GM18519 (cell line): ENCODE data around the gene CELF4.

Source experiments
- ATAC-seq: cut with Tn5 transposase; IDR thresholded peaks from one replicate; pipeline ENCODE4 v1.9.1; 2021; ENCODE audit warnings: mild to moderate bottlenecking, moderate library complexity; ENCODE audit not compliant: unreplicated experiment, low FRiP score

CELF4 gene

DNA sequence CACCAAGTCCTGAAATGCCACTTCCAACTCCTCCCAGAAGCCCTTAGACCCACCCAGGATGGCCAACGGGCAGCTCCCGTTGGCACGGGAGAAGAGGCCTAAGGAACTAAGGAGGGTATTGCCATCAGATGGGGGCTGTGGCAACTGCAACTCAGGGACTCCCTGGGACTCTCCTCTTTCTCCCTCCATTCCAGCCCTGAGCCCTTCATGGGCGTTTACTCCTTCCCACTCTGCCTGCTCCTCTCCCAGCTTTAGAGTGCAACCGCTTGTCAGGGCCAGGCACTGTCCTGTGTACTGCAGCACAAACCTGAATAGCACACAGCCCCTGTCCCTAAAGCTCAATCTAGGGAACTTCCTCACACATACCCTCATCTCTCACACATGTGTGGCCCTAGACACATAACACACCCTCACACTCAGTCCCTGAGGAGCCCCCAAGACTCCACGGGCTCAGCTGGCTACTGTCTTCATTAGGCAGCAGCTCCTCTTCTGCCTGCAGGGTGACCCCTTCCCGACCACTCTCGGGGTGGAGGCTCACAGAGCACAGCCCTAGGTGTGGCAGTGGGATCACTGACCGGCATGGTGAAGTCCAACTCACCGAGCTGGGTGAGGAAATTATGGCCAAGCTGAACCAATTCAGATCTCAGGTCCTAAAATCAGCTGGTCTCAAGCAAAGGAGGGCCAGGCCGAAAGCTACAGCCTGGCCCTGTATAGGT, 316.3 kb downstream of the CELF4 start:
- no peak for ATAC-seq

DNA sequence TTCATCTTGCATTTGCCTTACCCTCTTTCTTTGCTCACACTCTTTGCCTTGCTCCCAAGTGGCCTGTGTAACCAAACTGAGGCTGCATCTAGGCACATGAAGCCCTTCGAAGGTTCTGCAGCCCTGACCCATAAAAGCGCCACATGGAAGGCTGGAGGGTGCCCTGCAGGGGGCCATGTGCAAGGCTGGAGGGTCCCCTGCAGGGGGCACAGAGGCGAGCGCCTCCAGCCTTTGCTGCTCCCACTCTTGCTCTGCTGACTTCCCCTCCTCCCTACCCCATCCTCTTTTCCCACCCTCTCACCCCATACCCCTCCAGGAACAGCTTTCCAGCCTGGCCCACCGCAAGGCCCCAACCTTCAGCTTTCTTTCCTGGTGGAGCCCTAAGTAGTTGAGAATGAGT, 317.3 kb downstream of the CELF4 start:
- no peak for ATAC-seq

DNA sequence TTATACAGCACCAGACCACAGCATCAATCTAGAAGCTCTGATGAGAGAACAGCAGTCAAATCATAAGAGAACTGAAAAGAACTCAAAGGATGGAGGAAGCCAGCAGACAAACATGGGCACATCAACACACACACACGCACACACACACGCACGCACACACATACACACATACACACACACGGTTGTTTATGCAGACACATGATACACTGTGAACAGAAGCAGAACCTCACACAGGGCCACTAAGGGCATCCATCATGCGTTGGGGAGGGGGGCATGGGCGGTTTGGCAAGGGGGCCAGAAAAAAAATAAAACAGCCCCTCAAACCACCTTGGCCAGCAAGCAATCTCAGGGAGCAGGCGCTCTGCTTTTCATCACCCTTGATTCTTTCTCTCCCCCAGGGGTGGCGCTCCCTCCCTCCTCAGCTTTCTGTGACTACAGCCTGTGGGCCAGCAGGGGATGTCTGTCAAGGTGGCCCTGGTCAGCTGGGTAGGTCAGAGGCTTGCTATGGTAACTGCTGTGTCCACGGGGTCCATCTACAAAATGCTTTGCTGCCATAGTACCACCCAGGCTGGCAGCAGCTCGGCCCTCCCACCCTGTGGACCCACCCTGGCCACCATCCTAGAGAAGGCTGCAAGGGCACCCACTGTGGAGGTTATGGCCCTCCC, 318.0 kb downstream of the CELF4 start:
- ATAC-seq, result no peak

DNA sequence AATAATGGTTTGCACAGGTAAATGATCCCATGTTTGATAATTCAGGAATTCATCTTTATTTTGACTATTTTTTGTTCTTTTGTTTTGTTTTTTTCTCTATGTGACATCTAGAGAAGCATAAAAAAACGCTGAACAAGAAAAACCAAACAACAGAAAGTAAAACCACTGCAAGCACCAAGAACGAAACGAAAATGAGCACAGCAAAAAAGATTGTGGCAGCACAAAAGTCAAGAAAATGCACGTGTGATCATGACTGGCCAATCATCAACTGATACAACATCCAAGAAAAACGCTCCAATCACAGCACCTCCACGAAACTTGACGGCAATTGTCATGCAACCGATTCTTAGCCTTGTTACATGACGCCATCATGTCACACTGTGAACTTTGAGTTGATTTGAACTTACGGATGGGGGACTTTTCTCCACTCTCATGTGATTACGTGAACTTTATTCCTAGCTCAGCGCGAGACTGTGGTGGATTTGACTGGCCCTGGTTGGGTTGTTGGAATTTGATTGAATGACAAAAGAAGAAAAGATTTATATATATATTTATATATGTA, 318.7 kb downstream of the CELF4 start:
- ATAC-seq, result no peak

DNA sequence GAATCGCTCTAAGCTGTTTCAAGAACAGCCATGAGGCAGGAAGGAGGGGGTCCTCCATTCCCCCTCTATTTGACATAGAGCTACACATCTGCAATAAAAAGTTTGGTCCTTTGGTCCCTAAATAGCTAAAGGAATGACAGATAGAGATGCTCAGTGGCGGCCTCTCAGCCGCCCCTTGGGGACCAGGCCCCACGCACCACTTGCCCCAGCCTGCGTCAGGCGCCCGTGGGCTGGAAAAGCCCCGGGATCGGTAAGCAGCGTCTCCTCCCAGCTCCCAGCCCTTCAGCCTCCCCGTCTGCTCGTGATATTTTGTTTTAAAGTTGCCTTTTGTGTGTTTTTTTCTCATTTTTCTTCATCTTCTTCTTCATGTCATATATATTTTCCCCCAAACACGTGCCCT, 321.0 kb downstream of the CELF4 start:
- ATAC-seq, result no peak

DNA sequence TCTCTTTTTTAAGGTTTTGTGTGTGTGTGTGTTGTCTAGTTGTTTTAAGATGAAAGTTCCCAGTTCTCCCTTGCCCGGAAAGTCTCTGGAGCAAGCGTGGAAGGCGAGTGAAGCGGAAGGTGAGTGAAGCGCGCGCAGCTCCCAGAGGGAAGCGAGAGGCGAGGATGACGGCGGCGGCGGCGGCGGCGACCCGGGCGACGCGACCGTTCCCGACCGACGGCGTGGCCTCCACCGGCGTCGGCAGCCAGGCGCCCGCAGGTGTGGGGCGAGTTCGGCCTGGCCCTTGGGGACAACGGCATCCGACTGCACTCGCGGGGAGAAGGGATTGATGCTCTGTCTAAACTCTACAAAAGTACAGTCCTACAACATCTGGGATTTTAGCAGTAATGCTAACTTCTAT, 321.9 kb downstream of the CELF4 start:
- ATAC-seq, result no peak

DNA sequence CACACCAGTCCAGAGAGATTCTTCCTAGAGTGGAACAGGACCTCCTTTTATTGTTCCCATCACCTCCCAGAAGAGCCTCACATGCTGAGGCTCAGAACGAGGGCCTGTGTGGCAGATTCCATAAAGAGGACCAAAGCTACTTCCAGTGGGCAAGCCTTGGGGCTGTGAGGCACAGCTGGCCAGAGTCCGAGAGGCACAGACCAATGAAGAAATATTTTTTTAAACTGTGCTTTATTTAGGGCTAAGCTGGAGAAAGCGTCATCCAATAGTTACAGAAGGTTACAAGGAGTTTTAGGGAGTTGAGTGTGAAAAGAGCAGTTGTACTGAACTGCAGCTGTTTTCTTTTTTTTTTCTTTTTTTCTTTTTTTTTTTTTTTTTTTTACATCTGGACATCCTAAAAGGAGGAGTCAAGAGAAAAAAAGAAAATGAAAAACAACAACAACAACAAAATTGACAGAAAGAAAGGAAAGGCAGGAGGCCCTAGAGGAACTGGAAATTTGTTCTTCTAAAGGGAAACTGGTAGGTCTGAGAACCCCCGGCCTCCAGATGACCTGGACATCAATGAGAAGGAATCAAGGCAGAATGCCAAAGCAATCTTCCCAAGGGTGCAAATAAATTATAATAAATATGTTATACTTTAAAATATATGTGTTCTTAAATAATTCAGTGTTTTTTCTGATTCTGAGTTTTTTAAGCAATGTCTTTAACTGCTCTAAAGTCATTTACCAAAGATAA, 322.6 kb downstream of the CELF4 start:
- ATAC-seq, result no peak

DNA sequence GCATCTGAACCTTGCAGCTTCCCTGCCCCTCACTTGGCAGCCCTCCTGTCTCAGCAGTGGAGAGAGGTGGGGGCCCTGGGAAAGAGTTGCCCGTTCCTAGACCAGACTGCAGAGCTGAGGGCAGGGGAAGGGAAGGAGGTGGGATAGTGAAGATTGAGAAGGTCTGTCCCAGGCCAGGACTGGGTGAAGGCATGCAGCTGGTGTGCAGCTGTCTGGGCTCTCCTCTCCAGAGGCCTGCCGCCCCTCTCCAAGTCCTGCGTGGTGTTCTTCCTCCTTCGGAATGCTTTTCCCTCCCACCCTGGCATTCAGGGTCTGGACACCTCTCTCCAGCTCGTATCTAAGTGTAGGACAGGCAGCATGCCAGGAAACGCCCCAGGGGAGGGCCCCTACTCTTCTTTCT, 323.5 kb downstream of the CELF4 start:
- ATAC-seq, result no peak

DNA sequence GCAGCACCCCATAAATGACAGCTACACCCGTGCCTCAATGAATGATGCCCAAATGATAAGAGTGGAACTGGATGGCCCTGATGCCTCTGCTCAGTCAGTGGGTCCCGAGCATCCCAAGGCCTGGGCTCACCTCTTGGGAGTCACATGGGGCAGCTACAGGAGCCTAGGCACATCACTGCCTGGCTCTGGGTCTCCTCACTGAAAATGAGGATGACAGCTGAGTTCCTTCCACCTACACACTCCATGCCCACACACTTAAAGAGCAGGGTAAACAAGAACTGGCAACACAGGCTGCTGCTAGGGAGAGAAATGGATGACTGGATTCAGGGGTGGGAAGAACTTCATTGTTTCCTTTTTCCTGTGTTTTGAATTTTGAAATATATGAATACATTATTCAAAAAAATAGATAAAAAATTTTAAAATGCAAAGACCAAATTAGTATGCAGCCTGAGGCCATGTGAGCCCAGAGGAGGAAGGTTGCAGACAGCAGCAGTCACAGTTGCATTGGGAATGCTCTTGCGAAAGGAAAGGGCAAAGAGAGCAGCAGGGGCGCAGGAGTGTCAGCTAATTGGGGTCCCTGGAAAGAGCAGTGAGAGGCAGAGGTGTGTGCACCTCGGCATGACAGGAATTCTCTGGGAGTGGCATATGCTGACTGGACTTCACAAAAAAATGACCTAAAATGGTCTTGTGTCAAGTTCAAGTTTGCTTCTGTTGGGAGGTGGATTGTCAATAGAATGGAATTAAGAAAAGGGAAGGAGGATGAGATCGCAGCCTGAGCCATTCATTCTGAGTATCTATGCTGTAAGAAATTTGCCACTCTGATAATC, 327.1 kb downstream of the CELF4 start:
- no peak for ATAC-seq

DNA sequence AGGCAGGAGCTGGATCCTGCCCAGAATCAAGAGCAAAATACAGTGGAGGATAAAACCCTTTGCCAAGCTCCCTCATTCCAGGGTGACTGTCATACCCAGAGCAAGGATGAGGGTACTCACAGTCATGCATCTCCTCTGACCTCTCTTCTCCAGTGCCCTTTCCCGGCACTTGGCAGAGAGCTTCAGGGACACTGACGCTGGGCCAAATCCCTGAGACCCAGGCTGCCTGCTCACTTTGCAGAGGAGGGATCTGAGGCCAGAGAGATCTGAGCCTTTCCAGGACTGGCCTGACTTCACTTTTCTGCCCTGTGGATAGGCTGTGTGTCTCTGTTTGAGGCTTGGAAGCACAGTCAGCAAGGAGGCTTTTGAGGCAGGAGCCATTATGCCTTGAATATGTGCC, 330.0 kb downstream of the CELF4 start:
- ATAC-seq, result no peak

DNA sequence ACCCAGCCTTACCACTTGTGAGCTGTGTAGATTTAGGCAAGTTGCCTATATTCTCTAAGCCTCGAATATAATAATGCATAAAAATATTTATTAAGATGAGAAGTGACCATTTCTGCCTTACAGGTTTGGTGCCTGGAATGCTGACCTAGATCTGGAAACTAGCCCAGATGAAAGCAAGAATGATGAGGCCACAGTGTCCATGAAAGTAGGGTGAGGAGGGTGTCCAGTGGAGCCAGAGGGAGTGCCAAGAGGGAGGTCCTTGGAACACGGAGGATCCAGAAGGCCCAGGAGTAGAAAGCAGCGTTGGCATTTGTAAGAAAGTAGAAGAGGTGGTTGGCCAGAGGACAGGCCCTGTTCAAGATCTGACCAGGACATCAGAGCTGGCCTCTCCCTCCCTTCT, 334.3 kb downstream of the CELF4 start:
- ATAC-seq, result no peak

DNA sequence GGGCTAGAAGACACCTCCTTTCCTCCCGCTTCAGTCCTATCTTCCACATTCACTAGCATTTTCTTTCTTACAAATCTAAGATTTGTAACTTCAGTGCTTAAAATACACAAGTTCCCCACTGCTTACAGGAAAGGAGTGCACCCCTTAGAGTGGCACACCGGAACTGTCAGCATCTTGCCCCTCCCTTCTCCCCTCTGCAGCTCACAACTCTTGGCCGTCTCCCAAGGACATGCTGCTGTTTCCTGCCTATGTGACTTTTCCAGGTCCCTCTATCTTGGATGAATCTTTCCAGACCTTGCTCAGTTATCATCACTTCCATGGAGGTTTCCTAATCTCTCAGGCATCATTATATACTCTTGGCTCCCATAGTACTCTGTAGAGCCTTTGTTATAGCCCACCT, 334.8 kb downstream of the CELF4 start:
- ATAC-seq, result no peak

DNA sequence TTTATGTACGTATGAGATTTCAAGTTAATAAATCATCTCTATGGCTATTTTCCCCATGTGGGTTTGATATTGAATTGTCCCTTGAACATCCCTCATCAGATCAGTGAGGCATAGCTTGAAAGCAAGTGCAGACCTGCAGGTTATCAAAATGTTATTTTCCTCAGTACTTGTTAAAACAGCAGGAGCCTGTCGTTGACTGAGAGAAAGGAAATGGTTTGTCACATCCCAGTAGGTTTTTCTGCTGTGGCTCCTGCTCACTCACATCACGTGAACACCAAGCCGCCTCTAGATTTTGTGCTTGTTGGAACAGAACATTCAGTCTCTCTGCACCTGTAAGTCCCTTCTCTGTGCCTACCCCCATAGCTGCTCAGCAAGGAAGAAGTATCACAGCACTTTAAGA, 340.3 kb downstream of the CELF4 start:
- no peak for ATAC-seq

DNA sequence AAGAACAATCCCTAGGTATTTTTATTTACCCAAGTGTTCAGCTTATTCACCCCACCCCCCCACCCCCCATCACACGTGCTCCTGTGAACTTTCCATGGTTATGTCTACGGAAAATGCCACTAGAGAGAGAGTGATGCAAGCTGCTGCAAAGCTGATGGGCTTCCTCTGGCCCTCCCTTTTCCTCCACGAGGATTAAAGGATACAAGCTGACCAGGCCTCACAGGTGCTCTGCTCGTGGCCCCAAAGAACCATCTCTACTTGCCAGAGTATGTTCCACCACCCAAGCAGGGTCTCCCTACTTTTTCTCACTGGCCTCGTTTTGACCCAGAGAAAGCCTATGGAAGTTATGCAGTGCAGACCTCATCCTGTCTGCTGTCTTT, 342.6 kb downstream of the CELF4 start:
- no peak for ATAC-seq

DNA sequence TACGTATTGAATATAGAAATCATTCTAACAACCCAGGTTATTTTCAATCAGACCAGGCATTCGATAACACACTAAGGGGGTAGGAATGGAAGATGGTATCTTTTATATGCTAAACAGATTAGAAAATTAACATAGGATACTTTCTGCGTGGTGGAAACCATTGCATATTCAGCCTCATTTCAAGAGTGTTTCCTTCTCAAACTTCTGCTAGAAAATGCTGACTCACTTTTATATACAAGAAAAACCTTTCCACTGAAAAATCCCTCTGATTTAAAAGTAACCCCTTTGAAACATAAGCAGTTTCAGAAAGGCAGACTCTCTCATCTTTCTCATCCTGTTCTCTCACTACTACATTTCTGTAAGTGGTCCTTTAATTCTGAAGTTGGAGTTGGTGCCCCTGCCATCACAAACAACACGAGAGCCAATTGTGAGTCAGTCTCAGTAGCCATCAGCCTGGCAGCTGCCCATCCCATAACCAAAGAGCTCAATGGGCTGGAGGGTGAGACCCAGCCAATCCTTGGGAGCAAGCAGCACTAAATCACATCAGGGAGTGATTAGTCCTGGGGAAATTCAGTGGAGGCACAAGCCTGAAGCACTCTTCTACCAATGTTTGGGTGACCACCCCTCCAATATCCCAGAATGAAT, 343.1 kb downstream of the CELF4 start:
- ATAC-seq, result no peak

DNA sequence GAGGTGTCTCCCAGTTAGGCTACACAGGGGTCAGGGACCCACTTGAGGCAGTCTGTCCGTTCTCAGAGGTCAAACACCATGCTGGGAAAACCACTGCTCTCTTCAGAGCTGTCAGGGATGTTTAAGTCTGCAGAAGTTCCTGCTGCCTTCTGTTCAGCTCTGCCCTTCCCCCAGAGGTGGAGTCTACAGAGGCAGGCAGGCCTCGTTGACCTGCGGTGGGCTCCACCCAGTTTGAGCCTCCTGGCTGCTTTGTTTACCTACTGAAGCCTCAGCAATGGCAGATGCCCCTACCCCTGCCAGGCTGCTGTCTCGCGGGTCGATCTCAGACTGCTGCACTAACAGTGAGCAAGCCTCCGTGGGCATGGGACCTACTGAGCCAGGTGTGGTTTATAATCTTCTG, 346.3 kb downstream of the CELF4 start:
- no peak for ATAC-seq

DNA sequence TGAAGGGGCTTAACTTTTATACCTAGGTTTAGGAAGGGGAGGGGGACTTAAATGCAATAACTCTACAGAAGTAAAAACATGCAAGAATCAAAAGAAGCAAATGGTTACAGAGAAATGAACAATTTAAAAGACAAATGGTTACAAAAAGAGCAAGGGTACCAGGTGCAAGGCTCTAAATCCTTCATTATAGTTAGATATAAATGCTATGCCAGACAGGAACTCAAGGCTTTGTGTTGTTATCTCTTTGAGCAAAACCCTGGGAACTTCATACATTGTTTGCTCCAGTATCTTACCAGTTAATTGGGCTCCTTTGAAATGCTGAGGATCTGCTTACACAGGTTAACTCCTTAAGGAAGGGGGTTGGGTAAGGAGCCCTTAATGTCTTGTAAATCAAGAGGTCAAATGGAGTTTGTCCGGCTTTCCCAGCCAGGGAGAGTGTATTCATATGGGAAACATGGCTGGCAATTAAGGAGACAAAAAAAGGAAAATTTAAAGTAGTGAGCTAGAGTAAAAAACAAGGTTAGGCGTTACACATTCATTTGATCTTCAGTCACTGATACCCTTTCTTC, 347.5 kb downstream of the CELF4 start:
- ATAC-seq, result no peak

DNA sequence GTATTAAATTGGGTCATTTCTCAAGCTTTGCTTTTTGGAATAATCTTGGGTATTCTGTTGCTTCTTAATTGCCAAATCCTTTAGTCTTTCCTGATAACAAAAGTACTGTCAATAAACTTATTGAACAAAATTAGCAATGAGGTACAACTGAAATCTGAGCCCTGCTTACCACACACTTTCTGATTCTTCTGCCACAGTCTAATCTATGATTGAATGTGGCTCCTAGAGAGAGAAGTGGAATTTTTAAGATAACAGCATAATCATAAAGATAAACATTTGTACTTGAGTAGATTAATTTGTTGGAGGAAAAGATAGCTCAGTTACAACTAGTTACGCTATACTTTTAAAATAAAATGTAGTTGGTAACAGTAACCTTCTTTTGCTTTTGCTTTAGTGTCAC, 354.8 kb downstream of the CELF4 start:
- no peak for ATAC-seq

DNA sequence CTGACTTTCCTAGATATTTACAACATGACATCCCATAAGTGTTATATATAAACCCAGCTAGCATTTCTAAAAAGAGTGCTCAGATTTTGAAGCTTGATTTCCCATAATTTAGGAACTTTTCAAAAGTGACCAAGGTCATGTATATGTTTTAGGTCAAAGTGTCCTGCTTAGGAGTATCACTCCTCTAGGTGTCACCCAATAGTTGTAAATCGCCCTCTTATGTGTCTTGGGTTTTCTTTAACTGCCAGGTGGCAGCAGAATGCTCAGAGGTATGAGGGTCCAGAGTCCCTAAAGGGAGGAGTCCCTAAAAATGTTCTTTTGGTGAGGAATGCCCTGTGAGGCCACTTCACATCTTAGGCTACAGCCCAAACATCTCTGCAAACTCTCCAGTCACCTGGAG, 358.3 kb downstream of the CELF4 start:
- ATAC-seq, result no peak

DNA sequence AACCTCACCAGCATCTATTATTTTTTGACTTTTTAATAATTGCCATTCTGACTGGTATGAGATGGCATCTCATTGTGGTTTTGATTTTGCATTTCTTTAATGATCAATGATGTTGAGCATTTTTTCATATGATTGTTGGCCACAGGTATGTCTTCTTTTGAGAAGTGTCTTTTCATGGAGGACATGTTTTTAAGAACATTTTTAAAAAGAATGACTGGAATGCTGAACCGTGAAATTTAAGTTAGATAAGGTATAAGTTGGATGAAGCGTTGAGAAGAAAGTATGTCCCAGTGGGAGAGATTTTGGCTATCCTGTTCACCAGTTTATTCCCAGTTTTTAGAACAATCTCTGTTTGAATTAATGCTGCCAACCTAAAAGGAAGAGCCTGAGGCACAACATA, 365.9 kb downstream of the CELF4 start:
- ATAC-seq, result no peak
